Activated T-helper 9 cell treated with anti-CD3 and anti-CD28 coated beads, Interleukin-2, amount 50 U/mL, for 16 hours (primary cell): ENCODE results near the gene DEDD2.

ENCODE experiments used
- DNase-seq: peaks from one replicate; pipeline ENCODE4 v3.0.0-alpha.2; 2020; ENCODE audit warnings: low read depth

The DEDD2 gene

GRCh38 chr19:42248270-42249148 is 31.0 kb upstream of the DEDD2 start:
- DNase-seq, result no peak

DNA sequence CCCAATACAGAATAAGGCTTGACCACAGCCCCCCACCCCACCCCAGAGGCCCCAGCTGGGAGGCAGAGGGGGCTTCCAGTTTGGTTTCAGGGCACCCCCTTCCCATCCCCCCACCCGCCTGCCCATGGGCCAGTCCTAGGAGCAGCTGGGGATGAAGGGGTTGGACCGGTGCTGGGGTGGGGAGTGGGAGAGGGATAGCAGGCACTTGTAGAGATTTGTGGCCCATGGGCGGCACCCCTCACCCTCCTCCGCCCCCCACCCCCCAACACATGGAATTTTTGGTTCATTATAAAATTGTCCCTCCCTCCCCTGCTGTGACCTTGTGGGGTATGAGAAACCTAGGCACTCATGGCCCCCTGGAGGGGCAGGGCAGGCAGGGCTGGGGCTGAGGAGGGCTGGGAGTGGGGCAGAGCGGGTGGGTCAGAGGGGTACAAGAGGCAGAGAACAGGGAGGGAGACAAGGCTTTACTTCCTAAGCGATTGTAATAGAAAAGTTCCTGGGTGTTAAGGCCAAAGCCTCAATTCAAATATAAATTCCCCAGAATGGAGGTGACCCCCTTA is 30.2 kb upstream of the DEDD2 start:
- DNase-seq, result no peak

GRCh38 chr19:42246922-42247639 is 29.6 kb upstream of the DEDD2 start:
- DNase-seq, result no peak

- DNase-seq, result no peak
Measured at GRCh38 chr19:42246143-42246921, 28.9 kb upstream of the DEDD2 start.

- DNase-seq, result no peak
Measured at GRCh38 chr19:42245231-42245630, 27.8 kb upstream of the DEDD2 start.

GRCh38 chr19:42244347-42245220 is 27.1 kb upstream of the DEDD2 start:
- peak; percentile 88 for DNase-seq

- DNase-seq, result peak; percentile 94
Measured at GRCh38 chr19:42242512-42243409, 25.3 kb upstream of the DEDD2 start, which contains the start of gene GSK3A. Gene GSK3A, minus strand, starts transcription at chr19:42242602. Its CDS starts 137 bp downstream, at chr19:42242465.

- peak; percentile 21 for DNase-seq
Measured at GRCh38 chr19:42242069-42242511, 24.6 kb upstream of the DEDD2 start.

DNA sequence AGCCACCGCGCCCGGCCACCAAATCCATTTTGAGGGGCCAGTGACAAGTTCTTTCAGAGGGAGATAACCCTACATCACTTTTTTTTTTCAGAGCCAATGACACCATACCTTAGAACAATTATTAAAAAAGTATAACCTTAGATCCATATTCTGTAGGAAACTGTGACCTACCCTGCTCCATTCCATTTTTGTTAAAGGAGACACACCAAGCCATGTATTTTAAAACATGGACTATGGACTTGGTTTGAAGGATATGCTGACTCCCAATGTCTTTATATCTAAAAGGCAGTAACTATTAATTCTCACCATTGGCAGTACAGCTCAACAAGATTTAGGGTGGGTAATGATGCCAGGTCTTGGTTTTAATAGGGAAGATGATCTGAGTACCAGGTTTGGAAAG is 23.8 kb upstream of the DEDD2 start:
- no peak for DNase-seq

DNA sequence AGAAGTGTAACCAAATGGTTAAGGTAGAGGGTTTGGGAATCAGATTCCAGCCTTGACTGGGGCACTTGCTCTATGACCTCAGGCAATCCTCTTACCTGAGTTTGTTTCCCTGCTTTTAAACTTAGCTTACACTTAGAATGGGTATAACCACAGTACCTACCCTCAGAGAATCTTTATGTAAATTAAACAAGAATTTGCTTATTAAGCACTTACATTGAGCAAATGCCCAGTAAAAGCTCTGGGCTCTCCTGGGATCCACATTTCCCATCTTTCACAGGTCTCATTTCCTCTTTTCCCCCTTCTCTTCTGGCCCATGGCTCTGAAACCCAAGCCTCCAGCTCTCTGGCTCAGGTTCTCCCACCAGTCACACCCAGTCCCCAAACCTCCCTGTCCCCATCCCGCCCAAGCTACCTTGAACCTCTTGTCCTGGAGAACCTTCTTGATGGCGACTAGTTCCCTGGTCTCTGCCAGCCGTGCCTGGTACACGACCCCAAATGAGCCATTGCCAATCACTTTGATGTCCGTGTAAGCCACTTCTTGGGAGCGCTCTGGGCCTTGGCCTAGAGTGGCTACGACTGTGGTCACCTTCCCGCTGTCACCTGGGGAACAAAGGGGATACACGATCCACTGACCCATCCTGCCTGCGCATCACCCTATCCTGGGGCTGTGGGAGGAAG is 22.2 kb upstream of the DEDD2 start:
- no peak for DNase-seq

- DNase-seq, result no peak
Measured at GRCh38 chr19:42235181-42235580, 17.7 kb upstream of the DEDD2 start.

DNA sequence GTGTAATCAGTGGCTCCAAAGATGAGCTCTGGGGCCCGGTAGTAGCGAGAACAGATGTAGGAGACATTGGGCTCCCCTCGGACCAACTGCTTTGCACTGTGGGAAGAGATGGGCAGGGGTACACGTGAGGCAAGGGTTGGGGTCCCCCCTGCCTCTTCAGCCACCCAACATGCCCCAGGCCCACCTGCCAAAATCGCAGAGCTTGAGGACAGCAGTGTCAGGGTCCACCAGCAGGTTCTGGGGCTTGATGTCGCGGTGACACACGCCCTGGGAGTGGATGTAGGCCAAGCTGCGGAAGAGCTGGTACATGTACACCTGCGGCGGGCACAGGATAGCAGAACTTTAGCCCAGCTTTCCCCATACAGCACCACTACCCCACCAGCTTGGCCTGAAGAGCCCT is 16.9 kb upstream of the DEDD2 start:
- DNase-seq, result no peak

GRCh38 chr19:42233678-42234292 is 16.3 kb upstream of the DEDD2 start:
- no peak for DNase-seq

- DNase-seq, result no peak
Measured at GRCh38 chr19:42233106-42233505, 15.6 kb upstream of the DEDD2 start.

GRCh38 chr19:42232435-42232834 is 15.0 kb upstream of the DEDD2 start:
- DNase-seq, result no peak

- DNase-seq, result no peak
Measured at GRCh38 chr19:42230571-42230970, 13.1 kb upstream of the DEDD2 start.

GRCh38 chr19:42229855-42230351 is 12.4 kb upstream of the DEDD2 start:
- no peak for DNase-seq

- no peak for DNase-seq
Measured at GRCh38 chr19:42229301-42229854, 11.9 kb upstream of the DEDD2 start.
